ENCODE results near the gene SDR39U1. TPM values are rescaled to one million over a fixed set of nuclear protein-coding genes. Genes with fewer than 3 reads are reported as not detected.

The SDR39U1 gene
- total RNA-seq, 4 donors from 2014 or later: 16.1 to 36.0 (median 20.4) TPM

DNA sequence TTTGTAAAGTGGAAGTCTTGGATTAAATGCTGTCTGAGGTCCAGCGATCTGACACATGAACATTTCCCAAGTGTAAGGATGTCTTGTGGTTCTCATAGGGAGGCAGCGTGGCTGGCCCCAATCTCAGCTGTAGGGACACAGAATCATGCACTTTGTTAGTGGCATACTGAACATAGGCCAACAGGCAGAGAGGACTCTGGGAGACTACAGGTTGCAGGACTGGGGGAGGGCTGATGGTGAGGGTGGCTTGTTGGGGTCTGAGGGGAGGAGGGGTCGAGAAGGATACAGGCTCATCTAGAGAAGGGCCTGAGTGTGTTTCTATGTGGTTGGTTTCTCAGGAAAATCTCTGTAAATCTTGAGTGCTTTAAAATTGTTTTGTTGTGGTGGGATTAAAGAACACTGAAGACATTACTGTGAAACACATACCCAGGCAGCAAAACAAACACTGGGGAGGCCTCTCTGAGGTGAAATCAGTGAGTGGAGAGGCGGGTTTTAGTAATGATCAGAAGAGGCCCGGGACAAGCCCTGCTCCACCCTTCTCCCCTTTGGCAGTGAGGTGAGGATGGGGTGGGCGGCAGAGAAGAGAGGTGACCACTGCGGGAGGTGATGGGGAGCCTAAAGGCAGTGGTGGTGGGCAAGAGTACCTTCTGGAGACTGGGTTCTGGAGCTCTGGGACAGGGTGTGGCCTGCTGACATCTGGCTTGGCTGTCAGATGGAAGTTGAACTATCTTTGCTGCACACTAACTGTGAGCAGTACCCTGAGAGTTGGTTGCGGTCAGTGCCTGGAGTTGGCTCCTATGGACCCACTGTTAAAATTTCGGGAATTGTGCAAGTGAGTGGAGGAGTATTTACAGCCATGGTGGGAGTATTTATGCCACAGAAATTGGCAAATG lies 40.5 kb downstream of the SDR39U1 start:
- Histone ChIP-seq H3K27me3 (no peaks in the 10 kb centered on the region), H3K9me3 (no peaks in the 10 kb centered on the region), H3K4me3 (no peak overlapping the region), H3K4me1 (peaks cover 35 to 82% (median 45%) of the 10 kb centered on the region in 3 donors), H3K36me3 (peaks cover 0 to 29% (median 0%) of the 10 kb centered on the region in 3 donors), H3K27ac (peak overlapping the region in 3 of 4 donors; percentile 23 to 50 (median 32))
- TF ChIP-seq CTCF (IDR thresholded peaks at IDR 0.05) (no peak), POLR2A (IDR thresholded peaks at IDR 0.05) (no peak)
- DNase-seq: no peak
- WGBS, 2 donors: 50 to 61% methylated on average over 6 to 8 of the region's 9 CpGs
- intact Hi-C loops (cut with DNase I): no loop called here

GRCh38 chr14:24399999-24400718 lies 42.4 kb downstream of the SDR39U1 start:
- TF ChIP-seq CTCF (IDR thresholded peaks at IDR 0.05): no peak
- no peak for TF ChIP-seq POLR2A (IDR thresholded peaks at IDR 0.05)
- 66 to 67% methylated on average over 3 to 4 of the region's 4 CpGs for WGBS, 2 donors
- no peaks in the 10 kb centered on the region for H3K9me3 ChIP-seq
- H3K27ac ChIP-seq: peak overlapping the region; percentile 83 to 91 (median 88)
- H3K4me3 ChIP-seq: peak overlapping the region; percentile 57 to 77 (median 69)
- no peak for DNase-seq
- no peaks in the 10 kb centered on the region for H3K27me3 ChIP-seq
- peaks cover 0 to 12% (median 0%) of the 10 kb centered on the region in 3 donors for H3K36me3 ChIP-seq
- peaks cover 48 to 99% (median 57%) of the 10 kb centered on the region in 3 donors for H3K4me1 ChIP-seq
- intact Hi-C loops (cut with DNase I): no loop called here

GRCh38 chr14:24399447-24399822 lies 43.1 kb downstream of the SDR39U1 start:
- no peak for TF ChIP-seq CTCF (IDR thresholded peaks at IDR 0.05)
- TF ChIP-seq POLR2A (IDR thresholded peaks at IDR 0.05): no peak
- Histone ChIP-seq H3K4me1 (peaks cover 48 to 92% (median 57%) of the 10 kb centered on the region in 3 donors), H3K4me3 (peak overlapping the region; percentile 57 to 77 (median 69)), H3K27me3 (no peaks in the 10 kb centered on the region), H3K36me3 (peaks cover 0 to 9% (median 0%) of the 10 kb centered on the region in 3 donors), H3K9me3 (no peaks in the 10 kb centered on the region), H3K27ac (peak overlapping the region; percentile 83 to 91 (median 88))
- intact Hi-C loops (cut with DNase I): no loop called here
- WGBS, 2 donors: 6 to 24% methylated on average over 7 to 8 of the region's 8 CpGs
- DNase-seq: no peak

DNA sequence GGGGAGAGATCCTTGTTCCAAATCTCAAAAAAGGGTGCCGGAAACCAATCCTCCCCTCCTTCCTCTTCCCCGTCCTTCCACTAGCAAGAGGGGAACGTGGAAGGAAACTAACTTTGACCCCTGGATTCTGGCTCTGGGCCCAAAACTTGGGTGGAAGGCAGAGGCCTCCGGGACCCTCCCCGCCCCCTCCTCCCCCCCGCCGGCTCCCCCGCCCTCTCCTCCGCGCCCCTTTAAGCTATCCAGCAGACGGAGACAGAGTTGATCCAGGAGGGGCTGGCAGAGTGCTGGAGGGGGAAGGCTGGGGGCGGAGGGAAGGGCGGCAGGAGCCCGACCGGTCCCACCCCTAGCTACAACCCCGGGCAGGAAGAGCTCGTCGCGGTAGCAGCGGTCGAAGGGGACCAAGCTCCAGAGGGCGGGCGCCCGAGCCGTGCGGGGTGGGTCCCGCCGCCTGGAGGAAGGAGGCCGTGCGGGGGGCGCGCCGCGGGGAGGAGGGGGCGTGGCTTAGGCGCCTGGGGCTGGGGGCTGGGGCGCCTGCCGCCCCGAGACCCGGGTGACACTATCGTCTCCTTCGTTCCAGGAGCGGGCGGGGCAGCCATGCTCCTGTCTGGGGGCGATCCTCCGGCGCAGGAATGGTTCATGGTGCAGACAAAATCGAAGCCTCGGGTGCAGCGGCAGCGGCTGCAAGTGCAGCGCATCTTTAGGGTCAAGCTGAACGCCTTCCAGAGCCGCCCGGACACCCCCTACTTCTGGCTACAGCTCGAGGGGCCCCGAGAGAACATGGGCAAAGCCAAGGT lies 43.7 kb downstream of the SDR39U1 start, which contains the start of gene NYNRIN:
Gene NYNRIN (plus strand): TSS at position 351 of the 794 bp plus-strand sequence. CDS start 244 bp downstream, at position 595.
- Histone ChIP-seq H3K36me3 (peaks cover 0 to 7% (median 0%) of the 10 kb centered on the region in 3 donors), H3K27ac (peak within 1 kb of the TSS; percentile 83 to 91 (median 88)), H3K27me3 (no peaks in the 10 kb centered on the region), H3K4me1 (peaks cover 48 to 90% (median 56%) of the 10 kb centered on the region in 3 donors), H3K4me3 (peak within 1 kb of the TSS; percentile 57 to 77 (median 69)), H3K9me3 (no peaks in the 10 kb centered on the region)
- no peak for DNase-seq
- TF ChIP-seq POLR2A (IDR thresholded peaks at IDR 0.05): peak in 1 of 4 donors; percentile 10
- no peak for TF ChIP-seq CTCF (IDR thresholded peaks at IDR 0.05)
- intact Hi-C loops (cut with DNase I): no loop called here
- 2 to 17% methylated on average over 1 to 18 of the region's 57 CpGs for WGBS, 2 donors

Data from esophagus squamous epithelium (tissue), 5 donors.